A549 treated with CpdA at 1 μM for 4 hours (cell line): ENCODE data around the gene NEURL1. TPM values are rescaled to one million over a fixed set of nuclear protein-coding genes. Genes with fewer than 3 reads are reported as not detected.

Experiments
- total RNA-seq: library from RNA; stranded (reverse); fragments of 200-300 nt; extraction: Qiagen RNA extraction; gene quantifications from 5 replicates; pipeline ENCODE4 v1.2.3, GENCODE V29; 2022; ENCODE audit warnings: low read depth

The NEURL1 gene
- 0.21 to 0.54 TPM (median 0.43 TPM) in 5 replicates for total RNA-seq

GRCh38 chr10:103493362-103493915 is at the start of gene NEURL1:
TSS of gene NEURL1 (plus strand) at chr10:103493705. CDS start at chr10:103494388, 683 bp downstream.

GRCh38 chr10:103451831-103452505 is 41.5 kb upstream of the NEURL1 start, which contains the start of gene CALHM2:
TSS of gene CALHM2 (minus strand) at chr10:103452370. CDS start at chr10:103449941, 2,429 bp downstream.

GRCh38 chr10:103458720-103459119 is 34.8 kb upstream of the NEURL1 start, which contains the start of gene CALHM1:
TSS of gene CALHM1 (minus strand) at chr10:103458900. CDS start at chr10:103458751, 149 bp downstream.

GRCh38 chr10:103479135-103479534 is 14.4 kb upstream of the NEURL1 start, which contains the start of gene CALHM3:
TSS of gene CALHM3 (minus strand) at chr10:103479240. CDS start at chr10:103479032, 208 bp downstream.

Other genes starting within 250 kb of the NEURL1 start
- gene RPEL1, start 247.8 kb upstream of the NEURL1 start, total RNA-seq, result 0.06 TPM in 1 of 5 replicates, not detected in the others
- 22.8 to 32.7 TPM (median 26.1 TPM) in 5 replicates for gene INA, start 216.6 kb upstream of the NEURL1 start, total RNA-seq
- 10.5 to 13.3 TPM (median 10.9 TPM) in 5 replicates for gene PCGF6, start 142.6 kb upstream of the NEURL1 start, total RNA-seq
- 3.9 to 4.3 TPM (median 4.0 TPM) in 5 replicates for gene TAF5, start 125.7 kb upstream of the NEURL1 start, total RNA-seq
- 436 to 540 TPM (median 498 TPM) in 5 replicates for gene ATP5MK, start 97.2 kb upstream of the NEURL1 start, total RNA-seq
- gene PDCD11, start 97.1 kb upstream of the NEURL1 start, total RNA-seq, result 38.8 to 42.0 TPM (median 40.2 TPM) in 5 replicates
- 4.5 to 5.5 TPM (median 4.9 TPM) in 5 replicates for gene CALHM2, start 41.3 kb upstream of the NEURL1 start, total RNA-seq
- gene CALHM1, start 34.8 kb upstream of the NEURL1 start, total RNA-seq, result not detected in 5 replicates
- gene CALHM3, start 14.5 kb upstream of the NEURL1 start, total RNA-seq, result 0.21 to 0.63 TPM (median 0.36 TPM) in 5 replicates